Cerebellar cortex (tissue), 1 donor: Measurements from ENCODE around the gene CDK14.

Experiments
- DNase-seq: peaks from one replicate; pipeline ENCODE4 v3.0.0-alpha.2; 2015; ENCODE audit warnings: low spot score

CDK14 gene

GRCh38 chr7:90680484-90680883, 84.4 kb downstream of the CDK14 start:
- no peak for DNase-seq

GRCh38 chr7:90681336-90682022, 85.4 kb downstream of the CDK14 start:
- no peak for DNase-seq

- DNase-seq, result no peak
Observed at GRCh38 chr7:90686146-90686545, 90.0 kb downstream of the CDK14 start.

- no peak for DNase-seq
Observed at GRCh38 chr7:90688810-90689209, 92.7 kb downstream of the CDK14 start.

- no peak for DNase-seq
Observed at GRCh38 chr7:90689260-90689659, 93.1 kb downstream of the CDK14 start.

GRCh38 chr7:90690159-90690858, 94.2 kb downstream of the CDK14 start:
- no peak for DNase-seq

GRCh38 chr7:90692396-90692795, 96.3 kb downstream of the CDK14 start:
- DNase-seq, result no peak

- DNase-seq, result no peak
Observed at GRCh38 chr7:90692947-90693346, 96.8 kb downstream of the CDK14 start.

- no peak for DNase-seq
Observed at GRCh38 chr7:90693939-90694338, 97.8 kb downstream of the CDK14 start.

- no peak for DNase-seq
Observed at GRCh38 chr7:90698616-90699015, 102.5 kb downstream of the CDK14 start.

GRCh38 chr7:90701021-90701420, 104.9 kb downstream of the CDK14 start:
- no peak for DNase-seq

GRCh38 chr7:90701771-90702170, 105.7 kb downstream of the CDK14 start:
- DNase-seq, result no peak

- DNase-seq, result no peak
Observed at GRCh38 chr7:90705391-90706071, 109.4 kb downstream of the CDK14 start.

GRCh38 chr7:90706072-90706716, 110.1 kb downstream of the CDK14 start:
- DNase-seq, result no peak

GRCh38 chr7:90708841-90709317, 112.8 kb downstream of the CDK14 start:
- DNase-seq, result peak; percentile 89

GRCh38 chr7:90709501-90710465, 113.7 kb downstream of the CDK14 start:
- DNase-seq, result peak; percentile 88

- DNase-seq, result peak; percentile 55
Observed at GRCh38 chr7:90710466-90710850, 114.3 kb downstream of the CDK14 start.

GRCh38 chr7:90713628-90714027, 117.5 kb downstream of the CDK14 start:
- peak; percentile 19 for DNase-seq

GRCh38 chr7:90715067-90715466, 118.9 kb downstream of the CDK14 start:
- DNase-seq, result no peak

GRCh38 chr7:90717296-90718060, 121.4 kb downstream of the CDK14 start:
- DNase-seq, result no peak

- DNase-seq, result no peak
Observed at GRCh38 chr7:90719155-90719554, 123.0 kb downstream of the CDK14 start.
